Tibial nerve (tissue), 4 donors: ENCODE data around the gene MOB2.

Experiments used
- CTCF ChIP-seq, 5 experiments: fragments of 200-600 bp in 3 of 5; fragments of 450-650 bp in 2 of 5; sonication (generic) in 3 of 5; IDR thresholded peaks; one replicate each; pipeline ENCODE4 v1.5.1; 2016 to 2019; ENCODE audit warnings: antibody characterized with exemption in 5 of 5, mild to moderate bottlenecking in 3 of 5, moderate library complexity in 2 of 5
- EP300 ChIP-seq, 2 donors: sonication (generic); formaldehyde crosslinking; IDR thresholded peaks; one replicate each; pipeline ENCODE4 v1.6.1; 2017; ENCODE audit warnings: antibody characterized with exemption in 2 of 2, mild to moderate bottlenecking in 1 of 2
- POLR2A ChIP-seq, 2 donors: fragments of 450-650 bp; IDR thresholded peaks; one replicate each; pipeline ENCODE4 v1.6.1; 2017; ENCODE audit warnings: antibody characterized with exemption in 2 of 2, mild to moderate bottlenecking in 2 of 2, moderate library complexity in 2 of 2

- TF ChIP-seq POLR2A (IDR thresholded peaks at IDR 0.05): no peak
- TF ChIP-seq CTCF (IDR thresholded peaks at IDR 0.05): no peak
- TF ChIP-seq EP300 (IDR thresholded peaks at IDR 0.05): no peak
These were observed 19.3 kb downstream of the MOB2 start for GRCh38 chr11:1467270-1467669.
